GM10266 (cell line): ENCODE measurements around the gene MAGT1.

ENCODE experiments used
- DNase-seq: peaks from one replicate; pipeline ENCODE4 v3.0.0; 2012; ENCODE audit errors: extremely low spot score
- TF ChIP-seq, protein P1 (sequence below): IDR thresholded peaks from 2 replicates; pipeline ENCODE4 v1.5.1; 2012; ENCODE audit warnings: mild to moderate bottlenecking, low read depth; ENCODE audit not compliant: control insufficient read depth, insufficient read depth; ENCODE audit errors: missing control alignments

The MAGT1 gene

DNA sequence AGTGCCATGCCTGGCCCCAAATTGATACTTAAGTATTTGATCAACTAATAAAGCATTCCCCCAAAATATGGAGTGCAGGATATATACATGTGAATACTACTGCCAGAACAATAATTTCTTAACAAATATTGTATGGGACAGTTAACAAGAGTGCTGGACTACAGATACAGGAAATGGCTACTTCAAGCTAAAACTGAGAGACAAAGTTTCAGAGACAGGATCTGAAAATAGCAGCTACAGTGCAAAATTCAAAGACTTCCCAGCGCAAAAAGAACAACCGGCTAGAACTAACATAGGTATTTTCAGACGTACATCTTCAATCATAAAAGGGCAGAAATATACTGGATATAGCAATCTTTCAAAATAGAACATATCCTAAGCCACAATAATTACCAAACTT lies 115.5 kb downstream of the MAGT1 start:
- TF ChIP-seq, protein P1, sequence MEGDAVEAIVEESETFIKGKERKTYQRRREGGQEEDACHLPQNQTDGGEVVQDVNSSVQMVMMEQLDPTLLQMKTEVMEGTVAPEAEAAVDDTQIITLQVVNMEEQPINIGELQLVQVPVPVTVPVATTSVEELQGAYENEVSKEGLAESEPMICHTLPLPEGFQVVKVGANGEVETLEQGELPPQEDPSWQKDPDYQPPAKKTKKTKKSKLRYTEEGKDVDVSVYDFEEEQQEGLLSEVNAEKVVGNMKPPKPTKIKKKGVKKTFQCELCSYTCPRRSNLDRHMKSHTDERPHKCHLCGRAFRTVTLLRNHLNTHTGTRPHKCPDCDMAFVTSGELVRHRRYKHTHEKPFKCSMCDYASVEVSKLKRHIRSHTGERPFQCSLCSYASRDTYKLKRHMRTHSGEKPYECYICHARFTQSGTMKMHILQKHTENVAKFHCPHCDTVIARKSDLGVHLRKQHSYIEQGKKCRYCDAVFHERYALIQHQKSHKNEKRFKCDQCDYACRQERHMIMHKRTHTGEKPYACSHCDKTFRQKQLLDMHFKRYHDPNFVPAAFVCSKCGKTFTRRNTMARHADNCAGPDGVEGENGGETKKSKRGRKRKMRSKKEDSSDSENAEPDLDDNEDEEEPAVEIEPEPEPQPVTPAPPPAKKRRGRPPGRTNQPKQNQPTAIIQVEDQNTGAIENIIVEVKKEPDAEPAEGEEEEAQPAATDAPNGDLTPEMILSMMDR = no peak
- no peak for DNase-seq

DNA sequence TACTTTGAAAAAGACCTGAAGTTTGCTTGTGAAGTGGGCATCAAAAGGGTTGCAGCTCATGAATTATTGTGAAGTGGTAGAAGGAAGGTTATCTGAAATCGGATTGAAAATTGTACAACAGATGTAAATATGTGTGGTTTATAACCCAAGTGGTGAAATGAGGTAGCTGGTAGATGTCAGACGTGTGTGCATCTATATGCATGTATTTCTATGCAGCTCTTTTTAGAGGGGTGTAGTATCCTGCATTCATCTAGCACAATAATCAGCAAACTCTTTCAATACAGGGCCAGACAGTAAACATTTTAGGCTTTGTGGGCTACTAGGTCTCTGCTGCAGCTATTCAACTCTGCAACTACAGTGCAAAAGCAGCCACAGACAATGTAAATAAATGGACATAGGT lies 118.6 kb downstream of the MAGT1 start:
- TF ChIP-seq, protein P1 = no peak
- DNase-seq = no peak
